ENCODE data around the gene NT5C1A.

Gene NT5C1A

GRCh38 chr1:39721664-39722063 lies 49.8 kb upstream of the NT5C1A start:
- POLR2A ChIA-PET: no interaction called here
- Histone ChIP-seq H3K36me3 (ENCODE audit: control insufficient read depth in 2 of 2, insufficient read depth in 1 of 2, low read length in 2 of 2) (no peaks in the 10 kb centered on the region), H3K27ac (ENCODE audit: extremely low read depth, low read depth, low read length) (no peak overlapping the region), H3K9me3 (ENCODE audit: control insufficient read depth, insufficient read depth, low read depth, low read length) (no peaks in the 10 kb centered on the region), H3K4me3 (ENCODE audit: low read depth, low read length) (no peak overlapping the region), H3K4me1 (ENCODE audit: control insufficient read depth, insufficient read depth, low read length) (no peaks in the 10 kb centered on the region)
- CTCF ChIA-PET: interaction anchor here (2.2 to 5.8 kb wide), 2 partner anchors 19 to 116 kb away, joined by 20 to 41 read pairs; no protein-coding TSS in a partner anchor
- peak; percentile 43 for TF ChIP-seq ZBTB17 (tag by site-specific recombination; IDR thresholded peaks at IDR 0.05)
- no peak for TF ChIP-seq ZNF530 (tag by site-specific recombination; IDR thresholded peaks at IDR 0.05; ENCODE audit: low read depth)

- H3K4me3 ChIP-seq (ENCODE audit: low read depth, low read length): no peak overlapping the region
- no peaks in the 10 kb centered on the region for H3K9me3 ChIP-seq (ENCODE audit: control insufficient read depth, insufficient read depth, low read depth, low read length)
- no peaks in the 10 kb centered on the region for H3K36me3 ChIP-seq (ENCODE audit: control insufficient read depth in 2 of 2, insufficient read depth in 1 of 2, low read length in 2 of 2)
- ChIA-PET POLR2A (no interaction called here), CTCF (interaction anchor here (0.6 to 5.8 kb wide), 33 partner anchors 9 to 695 kb away, joined by 3 to 41 read pairs (median 4); partner anchors contain the start of gene NDUFS5)
- H3K27ac ChIP-seq (ENCODE audit: extremely low read depth, low read depth, low read length): no peak overlapping the region
- no peaks in the 10 kb centered on the region for H3K4me1 ChIP-seq (ENCODE audit: control insufficient read depth, insufficient read depth, low read length)
- TF ChIP-seq ZNF26 (tag by site-specific recombination; IDR thresholded peaks at IDR 0.05) (0 out of 2 replicates have a peak, but pooled peaks have one; percentile 13), ZNF211 (tag by site-specific recombination; IDR thresholded peaks at IDR 0.05; ENCODE audit: low read depth) (no peak), KLF16 (tag by site-specific recombination; IDR thresholded peaks at IDR 0.05) (no peak), ZNF433 (tag by site-specific recombination; IDR thresholded peaks at IDR 0.05; ENCODE audit: low read depth) (peak; percentile 90), ZNF155 (tag by site-specific recombination; IDR thresholded peaks at IDR 0.05) (no peak), ZNF19 (tag by site-specific recombination; IDR thresholded peaks at IDR 0.05; ENCODE audit: low read depth) (peak; percentile 88; the same call in 1 of the 2 replicates), ZNF664 (tag by site-specific recombination; IDR thresholded peaks at IDR 0.05) (peak; percentile 70), ZNF654 (tag by site-specific recombination; IDR thresholded peaks at IDR 0.05; ENCODE audit: low read depth) (peak; percentile 90), ZNF24 (tag by site-specific recombination; IDR thresholded peaks at IDR 0.05) (peak; percentile 48; the same call in 1 of the 2 replicates), ZNF692 (tag by site-specific recombination; IDR thresholded peaks at IDR 0.05) (0 out of 2 replicates have a peak, but pooled peaks have one; percentile 26), ZNF560 (tag by site-specific recombination; IDR thresholded peaks at IDR 0.05; ENCODE audit: borderline replicate concordance) (peak; percentile 87), ZNF610 (tag by site-specific recombination; IDR thresholded peaks at IDR 0.05; ENCODE audit: borderline replicate concordance) (0 out of 2 replicates have a peak, but pooled peaks have one; percentile 18), ZBTB8A (tag by site-specific recombination; IDR thresholded peaks at IDR 0.05) (peak; percentile 80), ZNF18 (tag by site-specific recombination; IDR thresholded peaks at IDR 0.05) (peak; percentile 53; the same call in 1 of the 2 replicates), ZNF623 (tag by site-specific recombination; IDR thresholded peaks at IDR 0.05) (peak; percentile 85), ZNF629 (tag by site-specific recombination; IDR thresholded peaks at IDR 0.05) (peak; percentile 70), ZNF362 (tag by site-specific recombination; IDR thresholded peaks at IDR 0.05) (peak; percentile 90), ZNF266 (tag by site-specific recombination; IDR thresholded peaks at IDR 0.05; ENCODE audit: low read depth) (peak; percentile 80), KLF1 (tag by site-specific recombination; IDR thresholded peaks at IDR 0.05) (no peak), ZNF302 (tag by site-specific recombination; IDR thresholded peaks at IDR 0.05; ENCODE audit: low read depth) (no peak), ZNF529 (tag by site-specific recombination; IDR thresholded peaks at IDR 0.05; ENCODE audit: insufficient replicate concordance) (no peak), ZNF221 (tag by site-specific recombination; IDR thresholded peaks at IDR 0.05; ENCODE audit: borderline replicate concordance) (no peak), ZNF394 (tag by site-specific recombination; IDR thresholded peaks at IDR 0.05; ENCODE audit: borderline replicate concordance) (peak; percentile 98), ZNF501 (tag by site-specific recombination; IDR thresholded peaks at IDR 0.05) (peak; percentile 44; the same call in 1 of the 2 replicates), ZNF366 (tag by site-specific recombination; conservative IDR thresholded peaks at IDR 0.05) (peak; percentile 29; the same call in 1 of the 2 replicates), TCF7L2 (IDR thresholded peaks at IDR 0.05; ENCODE audit: borderline replicate concordance, low read depth, low read length) (no peak), KLF9 (tag by site-specific recombination; IDR thresholded peaks at IDR 0.05; ENCODE audit: low read depth) (no peak)
These were observed 48.4 kb upstream of the NT5C1A start for GRCh38 chr1:39720094-39720999.

Data from HEK293 (cell line).